Measurements from ENCODE around the gene SCARB2. TPM values are rescaled to one million over a fixed set of nuclear protein-coding genes. Genes with fewer than 3 reads are reported as not detected.

Gene SCARB2
- total RNA-seq, 1 donor from 2014 or later, result 166 TPM

GRCh38 chr4:76175336-76175735 is 38.3 kb downstream of the SCARB2 start:
- ATAC-seq, result no peak
- no peak for TF ChIP-seq CTCF (IDR thresholded peaks at IDR 0.05)
- Histone ChIP-seq H3K4me3 (no peak overlapping the region), H3K27ac (no peak overlapping the region), H3K9me3 (no peaks in the 10 kb centered on the region), H3K4me1 (peaks cover 6% of the 10 kb centered on the region), H3K36me3 (peaks cover 99% of the 10 kb centered on the region), H3K27me3 (ENCODE audit: low read depth) (no peaks in the 10 kb centered on the region)
- DNase-seq, result no peak
- intact Hi-C loops (cut with DNase I), result no loop called here

DNA sequence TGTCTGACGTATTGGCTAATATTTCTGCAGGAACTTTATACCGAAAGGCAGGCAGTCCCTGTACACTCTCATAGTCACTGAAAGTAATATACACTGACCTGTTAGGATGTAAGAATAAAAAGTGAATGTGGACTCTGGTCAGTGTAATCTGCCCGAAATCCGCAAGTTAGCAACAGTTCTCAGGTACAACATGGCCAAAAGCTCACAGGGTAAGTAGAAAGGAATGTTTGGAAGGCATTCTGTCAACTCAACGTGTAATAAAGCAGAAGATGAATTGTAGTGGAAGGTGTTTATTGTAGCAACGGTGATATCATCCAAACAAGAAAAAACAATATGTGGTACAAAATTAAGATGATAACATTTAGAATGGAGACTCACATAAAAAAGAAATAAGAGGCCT is 39.4 kb downstream of the SCARB2 start:
- intact Hi-C loops (cut with DNase I), result no loop called here
- ATAC-seq, result no peak
- Histone ChIP-seq H3K9me3 (no peaks in the 10 kb centered on the region), H3K27ac (no peak overlapping the region), H3K4me1 (no peaks in the 10 kb centered on the region), H3K27me3 (ENCODE audit: low read depth) (no peaks in the 10 kb centered on the region), H3K36me3 (peaks cover 99% of the 10 kb centered on the region), H3K4me3 (no peak overlapping the region)
- no peak for DNase-seq
- no peak for TF ChIP-seq CTCF (IDR thresholded peaks at IDR 0.05)

GRCh38 chr4:76168688-76169087 is 44.9 kb downstream of the SCARB2 start:
- H3K4me3 ChIP-seq, result no peak overlapping the region
- no peak for TF ChIP-seq CTCF (IDR thresholded peaks at IDR 0.05)
- intact Hi-C loops (cut with DNase I), result no loop called here
- no peaks in the 10 kb centered on the region for H3K9me3 ChIP-seq
- peaks cover 99% of the 10 kb centered on the region for H3K36me3 ChIP-seq
- H3K4me1 ChIP-seq, result no peaks in the 10 kb centered on the region
- no peak overlapping the region for H3K27ac ChIP-seq
- ATAC-seq (no peak), DNase-seq (no peak)
- no peaks in the 10 kb centered on the region for H3K27me3 ChIP-seq (ENCODE audit: low read depth)

GRCh38 chr4:76166480-76166879 is 47.1 kb downstream of the SCARB2 start:
- ATAC-seq, result no peak
- no peak for TF ChIP-seq CTCF (IDR thresholded peaks at IDR 0.05)
- DNase-seq, result no peak
- intact Hi-C loops (cut with DNase I), result no loop called here
- Histone ChIP-seq H3K27me3 (ENCODE audit: low read depth) (no peaks in the 10 kb centered on the region), H3K4me3 (no peak overlapping the region), H3K27ac (no peak overlapping the region), H3K36me3 (peaks cover 100% of the 10 kb centered on the region), H3K9me3 (no peaks in the 10 kb centered on the region), H3K4me1 (no peaks in the 10 kb centered on the region)

- H3K27me3 ChIP-seq (ENCODE audit: low read depth), result no peaks in the 10 kb centered on the region
- no peak overlapping the region for H3K4me3 ChIP-seq
- no peaks in the 10 kb centered on the region for H3K9me3 ChIP-seq
- no peak for TF ChIP-seq CTCF (IDR thresholded peaks at IDR 0.05)
- ATAC-seq (no peak), DNase-seq (no peak)
- no peak overlapping the region for H3K27ac ChIP-seq
- no peaks in the 10 kb centered on the region for H3K4me1 ChIP-seq
- intact Hi-C loops (cut with DNase I), result no loop called here
- H3K36me3 ChIP-seq, result peaks cover 75% of the 10 kb centered on the region
Measured at GRCh38 chr4:76160355-76160754, 53.3 kb downstream of the SCARB2 start.

DNA sequence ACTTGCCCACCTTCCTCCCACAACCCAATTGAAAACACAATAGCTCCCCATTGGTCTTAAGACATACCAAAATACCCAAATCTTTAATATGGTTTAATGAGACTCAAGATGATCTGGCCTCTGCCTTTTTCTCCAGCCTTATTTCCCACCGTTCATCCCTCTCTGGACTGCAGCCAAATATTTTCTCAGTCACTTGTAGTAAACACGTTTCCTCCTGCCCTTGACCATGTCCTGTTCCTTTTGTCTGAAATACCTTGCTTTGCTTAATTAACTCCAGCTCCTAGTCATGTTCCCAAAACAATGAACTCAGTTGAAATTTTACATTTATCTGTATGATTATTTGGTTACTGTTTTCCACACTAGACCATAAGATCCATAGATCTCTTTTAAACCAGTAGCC is 57.0 kb downstream of the SCARB2 start:
- no peak for TF ChIP-seq CTCF (IDR thresholded peaks at IDR 0.05)
- Histone ChIP-seq H3K4me1 (no peaks in the 10 kb centered on the region), H3K27ac (no peak overlapping the region), H3K27me3 (ENCODE audit: low read depth) (no peaks in the 10 kb centered on the region), H3K9me3 (no peaks in the 10 kb centered on the region), H3K36me3 (peaks cover 38% of the 10 kb centered on the region), H3K4me3 (no peak overlapping the region)
- intact Hi-C loops (cut with DNase I), result no loop called here
- DNase-seq, result no peak
- no peak for ATAC-seq
